ENCODE measurements around the gene TAS2R43. TPM values are rescaled to one million over a fixed set of nuclear protein-coding genes. Genes with fewer than 3 reads are reported as not detected.

Gene TAS2R43
- total RNA-seq, 1 experiment from 2014 or later, result not detected

GRCh38 chr12:11108862-11109261 is 16.7 kb upstream of the TAS2R43 start:
- intact Hi-C loops (cut with micrococcal nuclease), result no loop called here
- Histone ChIP-seq H4K20me1 (ENCODE audit: low read length) (no peaks in the 10 kb centered on the region), H3K4me2 (ENCODE audit: low read length) (no peak overlapping the region), H3K9ac (ENCODE audit: low read length) (no peak overlapping the region), H3K4me3 (ENCODE audit: low read length) (no peak overlapping the region), H3K36me3 (ENCODE audit: low read depth, low read length) (no peaks in the 10 kb centered on the region), H3K27me3 (ENCODE audit: low read length) (no peaks in the 10 kb centered on the region), H3K4me1 (ENCODE audit: insufficient read depth, low read length) (no peaks in the 10 kb centered on the region), H3K9me3 (ENCODE audit: low read length) (no peaks in the 10 kb centered on the region), H2AFZ (ENCODE audit: low read length) (no peak overlapping the region), H3F3A (ENCODE audit: low read length, unreplicated experiment) (no peaks in the 10 kb centered on the region), H3K27ac (ENCODE audit: low read length) (no peak overlapping the region), H3K9me2 (replicated peaks; ENCODE audit: low read length) (no peaks in the 10 kb centered on the region), H3K79me2 (ENCODE audit: low read length) (peaks cover 18% of the 10 kb centered on the region; the same call in 1 of the 2 replicates)
- CTCF ChIA-PET, result no interaction called here
- POLR2A ChIA-PET (ENCODE audit: unreplicated experiment), result no interaction called here
- DNase-seq (no peak), ATAC-seq (no peak)
- BruUV-seq (replicated peaks), result no TSS peak
- TF ChIP-seq EZH2 (IDR thresholded peaks at IDR 0.05; ENCODE audit: low read length, unreplicated experiment) (no peak), EZH2phosphoT487 (IDR thresholded peaks at IDR 0.05; ENCODE audit: borderline replicate concordance, low read length) (no peak), CTCF (conservative IDR thresholded peaks at IDR 0.05; ENCODE audit: low read depth, low read length) (no peak)

DNA sequence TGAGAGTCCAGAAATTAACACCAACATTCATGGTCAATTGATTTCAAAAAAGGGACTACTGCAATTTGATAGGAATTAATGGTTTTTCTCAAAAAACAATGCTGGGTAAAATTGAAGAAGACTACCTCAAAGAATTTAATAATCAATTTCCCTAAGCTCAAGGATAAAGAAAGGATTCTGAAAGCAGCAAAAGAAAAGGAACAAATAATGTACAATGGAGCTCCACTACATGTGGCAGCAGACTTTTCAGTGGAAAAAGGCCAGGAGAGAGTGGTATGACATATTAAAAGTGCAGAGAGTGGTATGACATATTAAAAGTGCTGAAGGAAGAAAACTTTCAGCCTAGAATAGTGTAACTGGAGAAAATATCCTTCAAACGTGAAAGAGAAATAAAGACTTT is 15.6 kb upstream of the TAS2R43 start:
- Histone ChIP-seq H3F3A (ENCODE audit: low read length, unreplicated experiment) (no peaks in the 10 kb centered on the region), H3K27ac (ENCODE audit: low read length) (no peak overlapping the region), H4K20me1 (ENCODE audit: low read length) (no peaks in the 10 kb centered on the region), H3K27me3 (ENCODE audit: low read length) (no peaks in the 10 kb centered on the region), H3K36me3 (ENCODE audit: low read depth, low read length) (no peaks in the 10 kb centered on the region), H3K79me2 (ENCODE audit: low read length) (peaks cover 18% of the 10 kb centered on the region; the same call in 1 of the 2 replicates), H3K9me3 (ENCODE audit: low read length) (no peaks in the 10 kb centered on the region), H3K4me2 (ENCODE audit: low read length) (no peak overlapping the region), H2AFZ (ENCODE audit: low read length) (no peak overlapping the region), H3K4me1 (ENCODE audit: insufficient read depth, low read length) (no peaks in the 10 kb centered on the region), H3K9me2 (replicated peaks; ENCODE audit: low read length) (no peaks in the 10 kb centered on the region), H3K4me3 (ENCODE audit: low read length) (no peak overlapping the region), H3K9ac (ENCODE audit: low read length) (no peak overlapping the region)
- TF ChIP-seq CTCF (conservative IDR thresholded peaks at IDR 0.05; ENCODE audit: low read depth, low read length) (no peak), EZH2phosphoT487 (IDR thresholded peaks at IDR 0.05; ENCODE audit: borderline replicate concordance, low read length) (no peak), EZH2 (IDR thresholded peaks at IDR 0.05; ENCODE audit: low read length, unreplicated experiment) (no peak)
- POLR2A ChIA-PET (ENCODE audit: unreplicated experiment), result no interaction called here
- CTCF ChIA-PET, result no interaction called here
- ATAC-seq (no peak), DNase-seq (no peak)
- intact Hi-C loops (cut with micrococcal nuclease), result no loop called here
- BruUV-seq (replicated peaks), result no TSS peak

DNA sequence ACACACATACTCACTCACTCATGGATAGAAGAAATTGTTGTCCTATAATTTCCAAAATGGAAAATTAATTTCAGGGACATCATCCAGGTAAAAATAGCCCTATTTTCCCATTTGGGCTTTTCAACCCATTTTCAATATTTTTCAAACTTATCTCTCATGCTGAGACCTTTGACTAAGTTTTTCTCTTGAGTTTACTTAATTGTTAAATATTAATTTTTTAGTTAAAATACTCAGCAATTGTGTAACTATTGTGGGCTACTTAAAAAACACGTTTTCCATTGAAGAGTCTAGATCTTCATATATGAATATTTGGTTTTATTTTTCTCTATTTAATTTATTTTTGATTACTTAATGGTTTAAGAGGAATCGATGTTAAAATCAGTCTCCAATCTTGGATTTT is 14.2 kb upstream of the TAS2R43 start:
- peaks cover 13% of the 10 kb centered on the region; the same call in 1 of the 2 replicates for H3K79me2 ChIP-seq (ENCODE audit: low read length)
- intact Hi-C loops (cut with micrococcal nuclease), result no loop called here

More for the DNA sequence above, 14.2 kb upstream of the TAS2R43 start:
- no peaks in the 10 kb centered on the region for H3K36me3 ChIP-seq (ENCODE audit: low read depth, low read length)
- H3F3A ChIP-seq (ENCODE audit: low read length, unreplicated experiment), result no peaks in the 10 kb centered on the region
- H4K20me1 ChIP-seq (ENCODE audit: low read length), result no peaks in the 10 kb centered on the region
- H3K27ac ChIP-seq (ENCODE audit: low read length), result no peak overlapping the region
- H2AFZ ChIP-seq (ENCODE audit: low read length), result no peak overlapping the region
- no peak overlapping the region for H3K4me3 ChIP-seq (ENCODE audit: low read length)
- ChIA-PET CTCF (no interaction called here), POLR2A (ENCODE audit: unreplicated experiment) (no interaction called here)
- no peaks in the 10 kb centered on the region for H3K9me3 ChIP-seq (ENCODE audit: low read length)
- TF ChIP-seq CTCF (conservative IDR thresholded peaks at IDR 0.05; ENCODE audit: low read depth, low read length), result no peak
- no peak for TF ChIP-seq EZH2 (IDR thresholded peaks at IDR 0.05; ENCODE audit: low read length, unreplicated experiment)
- H3K4me1 ChIP-seq (ENCODE audit: insufficient read depth, low read length), result no peaks in the 10 kb centered on the region
- no peaks in the 10 kb centered on the region for H3K9me2 ChIP-seq (replicated peaks; ENCODE audit: low read length)
- H3K27me3 ChIP-seq (ENCODE audit: low read length), result no peaks in the 10 kb centered on the region
- no peak overlapping the region for H3K9ac ChIP-seq (ENCODE audit: low read length)
- DNase-seq (no peak), ATAC-seq (no peak)
- no TSS peak for BruUV-seq (replicated peaks)
- no peak overlapping the region for H3K4me2 ChIP-seq (ENCODE audit: low read length)

Measured in PC-3 (cell line).